ENCODE measurements around the gene RHBDD2.

GRCh38 chr7:75878312-75878768, 494 bp upstream of the RHBDD2 start:
- TF ChIP-seq, protein P1, sequence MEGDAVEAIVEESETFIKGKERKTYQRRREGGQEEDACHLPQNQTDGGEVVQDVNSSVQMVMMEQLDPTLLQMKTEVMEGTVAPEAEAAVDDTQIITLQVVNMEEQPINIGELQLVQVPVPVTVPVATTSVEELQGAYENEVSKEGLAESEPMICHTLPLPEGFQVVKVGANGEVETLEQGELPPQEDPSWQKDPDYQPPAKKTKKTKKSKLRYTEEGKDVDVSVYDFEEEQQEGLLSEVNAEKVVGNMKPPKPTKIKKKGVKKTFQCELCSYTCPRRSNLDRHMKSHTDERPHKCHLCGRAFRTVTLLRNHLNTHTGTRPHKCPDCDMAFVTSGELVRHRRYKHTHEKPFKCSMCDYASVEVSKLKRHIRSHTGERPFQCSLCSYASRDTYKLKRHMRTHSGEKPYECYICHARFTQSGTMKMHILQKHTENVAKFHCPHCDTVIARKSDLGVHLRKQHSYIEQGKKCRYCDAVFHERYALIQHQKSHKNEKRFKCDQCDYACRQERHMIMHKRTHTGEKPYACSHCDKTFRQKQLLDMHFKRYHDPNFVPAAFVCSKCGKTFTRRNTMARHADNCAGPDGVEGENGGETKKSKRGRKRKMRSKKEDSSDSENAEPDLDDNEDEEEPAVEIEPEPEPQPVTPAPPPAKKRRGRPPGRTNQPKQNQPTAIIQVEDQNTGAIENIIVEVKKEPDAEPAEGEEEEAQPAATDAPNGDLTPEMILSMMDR (IDR thresholded peaks at IDR 0.05; ENCODE audit: low read length) = no peak
- TF ChIP-seq EZH2phosphoT487 (IDR thresholded peaks at IDR 0.05; ENCODE audit: low read length) = no peak
- TF ChIP-seq EZH2 (optimal IDR thresholded peaks at IDR 0.05; ENCODE audit: low read depth, low read length) = no peak

Data from MM.1S (cell line).